Measurements from ENCODE around the gene NPTN. TPM values are rescaled to one million over a fixed set of nuclear protein-coding genes. Genes with fewer than 3 reads are reported as not detected.

NPTN gene
- polyA plus RNA-seq, 4 donors: 170 to 208 (median 192) TPM

DNA sequence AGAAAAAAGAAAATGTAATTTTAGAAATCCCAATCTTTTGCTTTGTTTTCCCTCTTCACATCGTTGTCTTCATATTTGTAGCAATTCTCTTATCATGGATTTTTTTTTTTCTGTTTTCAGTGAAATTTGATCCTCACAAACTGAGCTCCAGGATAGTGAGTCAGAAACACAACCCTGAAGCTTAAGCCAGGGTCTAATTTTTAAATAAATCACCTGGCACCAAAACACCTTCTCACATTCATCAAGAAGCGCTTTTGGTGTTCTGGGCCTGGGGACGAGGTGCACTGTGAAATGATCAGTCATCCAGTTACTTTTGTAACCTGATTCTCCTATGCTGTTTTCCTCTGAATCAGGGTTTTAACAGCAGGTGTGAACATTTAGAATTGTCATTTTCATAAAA, 102.5 kb downstream of the NPTN start:
- DNase-seq (ENCODE audit: low read depth in 4 of 4, low spot score in 3 of 4): no peak

DNA sequence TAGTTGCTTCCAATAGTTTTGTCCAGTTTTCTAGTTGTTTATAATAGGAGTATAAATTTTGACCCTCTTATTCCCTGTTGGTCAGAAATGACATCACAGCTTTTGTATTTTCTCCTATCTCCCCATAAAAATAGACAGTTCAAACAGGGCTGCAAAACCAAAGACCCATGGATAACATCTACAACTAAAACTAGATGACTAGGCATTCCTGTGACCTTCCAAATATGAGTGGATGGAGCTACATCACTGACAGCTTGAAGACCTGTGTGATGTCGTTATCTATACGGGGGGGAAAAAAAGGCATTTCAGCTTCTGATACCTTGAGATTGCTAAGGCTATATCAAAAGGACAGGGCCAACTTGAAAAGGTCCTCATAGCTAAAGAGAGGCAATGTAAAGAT, 105.6 kb downstream of the NPTN start:
- DNase-seq (ENCODE audit: low read depth in 4 of 4, low spot score in 3 of 4): no peak

DNA sequence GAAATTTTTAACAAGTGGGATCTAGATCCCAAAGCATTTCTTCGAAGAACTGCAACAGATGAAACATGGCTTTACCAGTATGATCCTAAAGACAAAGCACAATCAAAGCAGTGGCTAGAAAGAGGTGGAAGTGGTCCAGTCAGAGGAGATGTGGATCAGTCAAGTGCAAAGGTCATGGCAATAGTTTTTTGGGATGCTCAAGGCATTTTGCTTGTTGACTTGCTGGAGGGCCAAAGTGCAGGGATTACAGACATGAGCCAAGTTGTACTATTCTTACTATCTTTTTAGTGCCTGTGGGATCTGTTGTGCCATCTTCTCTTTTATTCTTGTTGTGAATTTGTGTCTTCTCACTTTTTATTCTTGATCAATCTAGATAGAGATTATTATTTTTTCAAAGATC, 108.3 kb downstream of the NPTN start:
- no peak for DNase-seq (ENCODE audit: low read depth in 4 of 4, low spot score in 3 of 4)

DNA sequence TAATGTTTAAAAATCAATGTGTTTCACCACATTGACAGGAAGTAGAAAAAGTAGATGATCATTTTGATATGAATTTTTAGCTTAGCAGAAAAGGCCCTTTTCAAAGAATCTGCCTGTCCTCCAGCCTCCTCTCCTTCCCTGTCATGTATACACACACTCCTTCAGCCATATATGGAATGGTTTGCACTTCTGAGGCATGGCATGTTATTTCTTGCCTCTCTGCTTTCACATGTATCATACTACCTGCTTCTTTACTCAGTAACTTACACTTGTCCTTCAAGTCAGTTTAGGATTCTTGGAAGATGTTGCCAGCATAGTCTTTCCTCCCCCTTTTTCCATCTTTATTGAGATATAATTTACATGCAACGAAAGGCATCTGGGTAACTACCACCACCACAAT, 111.2 kb downstream of the NPTN start:
- no peak for DNase-seq (ENCODE audit: low read depth in 4 of 4, low spot score in 3 of 4)

DNA sequence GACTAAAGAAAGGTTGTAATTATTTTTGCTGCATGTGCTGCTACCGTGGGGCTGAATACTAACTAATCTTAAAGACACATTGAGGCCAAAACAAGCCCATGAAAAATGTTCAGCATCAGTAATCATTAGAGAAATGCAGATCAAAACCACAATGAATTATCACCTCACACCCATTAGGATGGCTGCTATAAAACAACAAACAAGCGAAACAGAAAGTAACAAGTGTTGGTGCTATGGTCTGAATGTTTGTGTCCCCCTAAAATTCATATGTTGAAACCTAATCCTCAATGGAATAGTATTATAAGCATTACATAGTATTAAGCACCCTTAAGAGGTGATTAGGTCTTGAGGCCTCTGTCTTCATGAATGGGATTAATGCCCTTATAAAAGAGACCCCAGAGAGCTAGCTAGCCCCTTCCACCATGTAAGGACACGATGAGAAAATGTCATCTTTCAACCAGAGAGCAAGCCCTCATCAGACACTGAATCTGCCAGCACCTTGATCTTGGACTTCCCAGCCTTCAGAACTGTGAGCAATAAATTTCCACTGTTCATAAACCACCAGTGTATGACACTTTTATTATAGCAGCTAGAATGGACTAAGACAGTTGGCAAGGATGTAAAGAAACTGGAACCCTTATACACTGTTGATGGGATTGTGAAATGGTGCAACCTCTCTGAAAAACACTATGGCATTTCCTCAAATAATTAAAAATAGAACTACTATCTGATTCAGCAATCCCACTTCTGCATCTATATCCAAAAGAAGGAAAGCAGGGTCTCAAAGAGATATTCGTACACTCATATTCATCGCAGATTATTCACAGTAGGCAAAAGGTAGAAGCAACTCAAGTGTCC, 114.1 kb downstream of the NPTN start:
- no peak for DNase-seq (ENCODE audit: low read depth in 4 of 4, low spot score in 3 of 4)

DNA sequence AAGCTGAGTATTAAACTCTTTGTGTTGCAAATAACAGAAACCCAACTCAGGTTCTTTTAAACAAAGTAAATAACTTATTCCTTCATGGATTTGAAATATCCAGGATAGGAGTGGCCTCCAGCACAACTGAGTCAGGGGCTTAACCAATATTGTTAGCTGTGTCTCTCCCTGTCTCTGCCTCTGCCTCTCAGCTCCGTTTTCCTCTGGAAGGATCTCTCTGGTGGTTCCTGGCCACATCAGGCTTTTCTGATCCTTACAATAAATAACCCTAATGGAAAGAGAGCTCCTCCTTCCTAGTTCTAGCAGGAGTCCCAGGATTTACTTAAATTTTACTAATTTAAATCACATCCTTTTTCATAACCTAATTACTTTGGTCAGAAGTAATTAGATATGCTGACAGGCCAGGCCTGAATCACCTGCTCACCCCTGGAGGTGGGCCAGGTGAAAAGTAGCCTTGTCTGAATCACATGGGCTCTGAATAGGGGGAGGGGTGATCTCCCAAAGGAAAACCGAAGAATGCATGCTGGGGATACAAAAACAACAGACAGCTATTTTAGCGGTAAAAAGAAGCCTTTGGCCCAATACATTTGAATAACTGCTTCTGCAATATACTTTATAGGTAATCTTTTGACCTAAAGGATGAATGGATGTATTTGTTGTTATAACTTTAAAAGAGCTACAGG, 114.9 kb downstream of the NPTN start:
- DNase-seq (ENCODE audit: low read depth in 4 of 4, low spot score in 3 of 4): no peak

DNA sequence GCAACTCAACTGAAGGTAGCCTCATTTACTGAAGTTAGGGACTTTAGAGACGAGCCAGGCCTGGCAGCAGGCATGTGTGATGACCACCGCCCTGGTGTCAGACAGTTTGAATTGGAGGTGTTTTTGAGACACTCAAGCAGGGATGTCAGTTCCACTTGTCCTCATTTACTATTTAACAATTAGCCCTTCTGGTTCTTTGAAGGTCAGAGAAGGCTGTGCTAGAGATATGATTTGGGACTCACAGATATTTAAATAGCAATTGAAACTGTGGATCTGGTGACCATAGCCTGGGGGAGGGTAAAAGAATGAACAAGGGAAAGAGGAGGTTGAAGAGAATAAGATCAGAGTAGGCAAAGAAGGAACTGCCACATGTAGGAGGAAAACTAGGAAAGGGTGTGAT, 115.6 kb downstream of the NPTN start:
- DNase-seq (ENCODE audit: low read depth in 4 of 4, low spot score in 3 of 4): no peak

DNA sequence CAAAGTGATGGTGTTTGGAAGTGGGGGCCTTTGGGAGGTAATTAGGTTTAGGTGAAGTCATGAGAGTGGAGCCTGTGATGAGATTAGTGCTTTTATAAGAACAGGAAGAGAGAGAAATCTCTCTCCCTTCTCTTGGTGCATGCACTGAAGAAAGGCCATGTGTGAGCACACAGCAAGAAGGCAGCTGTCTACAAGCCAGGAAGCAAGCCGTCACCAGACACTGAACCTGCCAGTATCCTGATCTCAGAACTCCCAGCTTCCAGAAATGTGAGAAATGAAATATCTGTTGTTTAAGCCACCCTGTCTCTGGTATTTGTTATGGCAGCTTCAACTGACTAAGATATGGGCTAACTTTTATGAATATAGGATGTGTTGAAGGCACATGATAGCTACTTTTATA, 117.7 kb downstream of the NPTN start:
- no peak for DNase-seq (ENCODE audit: low read depth in 4 of 4, low spot score in 3 of 4)

Other genes starting within 250 kb of the NPTN start
- gene REC114, start 190.2 kb downstream of the NPTN start, polyA plus RNA-seq (ENCODE audit: insufficient read length in 4 of 4): not detected
- gene CD276, start 51.0 kb upstream of the NPTN start, polyA plus RNA-seq (ENCODE audit: insufficient read length in 4 of 4): 100 to 1,000 TPM; 161 to 260 (median 170) TPM
- 10 to 100 TPM; 15.3 to 27.3 (median 21.1) TPM for gene INSYN1, start 120.0 kb upstream of the NPTN start, polyA plus RNA-seq (ENCODE audit: insufficient read length in 4 of 4)
- gene TBC1D21, start 240.2 kb upstream of the NPTN start, polyA plus RNA-seq (ENCODE audit: insufficient read length in 4 of 4): not detected

Data from left renal pelvis (tissue), 4 donors.